NCI-H748 (cell line): ENCODE measurements around the gene ZCWPW2.
A peak's percentile ranks its signal among the peaks of the same experiment; 100 is the strongest.

Experiments
- DNase-seq: peaks from one replicate; lab custom pipeline; 2025; ENCODE audit not compliant: unreplicated experiment; lab: John Stamatoyannopoulos, UW

The ZCWPW2 gene

GRCh38 chr3:28349469-28350000, 1.0 kb downstream of the ZCWPW2 start:
- no peak for DNase-seq

- no peak for DNase-seq
Observed at GRCh38 chr3:28376424-28376823, 27.9 kb downstream of the ZCWPW2 start.

GRCh38 chr3:28386049-28386448, 37.5 kb downstream of the ZCWPW2 start:
- no peak for DNase-seq

DNA sequence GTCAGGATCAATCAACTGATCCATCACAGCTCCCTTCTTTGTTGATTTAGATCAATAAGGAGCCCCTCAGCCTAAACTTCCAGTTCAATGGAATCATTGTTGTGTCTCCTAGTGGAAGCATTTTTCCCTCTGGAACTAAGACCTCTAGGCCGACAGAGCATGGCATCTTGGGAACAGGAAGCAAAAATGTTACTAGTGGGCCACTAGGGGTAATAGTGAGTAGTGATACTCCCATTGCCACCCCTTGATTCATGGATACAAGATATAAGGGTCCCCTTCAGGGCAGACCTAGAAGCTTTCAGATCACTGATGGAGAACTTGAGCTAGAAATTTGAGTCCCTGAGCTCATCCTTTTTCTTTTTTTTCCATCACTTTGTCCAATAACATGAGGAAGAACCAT, 40.5 kb downstream of the ZCWPW2 start:
- no peak for DNase-seq

DNA sequence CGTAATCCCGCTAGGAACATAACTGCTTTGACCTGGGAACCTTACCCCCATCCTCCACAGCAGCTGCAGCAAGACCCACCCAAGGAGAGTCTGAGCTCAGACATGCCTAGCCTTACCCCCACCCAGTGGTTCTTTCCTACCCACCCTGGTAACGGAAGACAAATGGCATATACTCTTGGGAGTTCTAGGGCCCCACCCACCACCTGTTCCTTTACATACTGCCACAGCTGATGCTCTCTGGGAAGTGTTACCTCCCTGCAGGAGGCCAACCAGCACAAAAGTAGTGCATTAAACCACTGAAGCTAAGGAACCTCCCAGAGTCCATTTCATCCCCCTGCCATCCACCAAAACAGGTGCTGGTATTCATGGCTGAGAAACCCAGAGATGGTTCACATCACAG, 50.7 kb downstream of the ZCWPW2 start:
- no peak for DNase-seq

GRCh38 chr3:28406241-28406640, 57.7 kb downstream of the ZCWPW2 start:
- no peak for DNase-seq

- DNase-seq, result no peak
Observed at GRCh38 chr3:28449398-28449797, 100.9 kb downstream of the ZCWPW2 start.

GRCh38 chr3:28462866-28463265, 114.3 kb downstream of the ZCWPW2 start:
- DNase-seq, result no peak

DNA sequence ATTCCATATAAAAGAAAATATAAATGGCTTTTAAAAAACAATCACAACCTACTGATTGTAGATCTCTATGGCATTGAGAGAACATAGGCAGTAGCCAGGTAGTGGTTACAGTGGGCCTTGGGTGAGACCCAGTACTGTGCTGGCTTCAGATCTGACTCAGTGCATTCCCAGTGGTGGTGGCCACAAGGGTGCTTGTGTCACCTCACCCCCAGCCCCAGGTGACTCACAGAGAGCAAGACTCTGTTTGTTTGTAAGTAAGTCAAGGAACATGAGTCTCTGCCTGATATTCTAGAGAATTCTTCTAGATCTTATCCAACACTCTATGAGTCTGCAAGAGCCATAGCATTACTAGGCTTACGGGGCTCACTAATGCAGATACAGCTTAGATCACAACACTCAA, 118.9 kb downstream of the ZCWPW2 start:
- DNase-seq, result no peak

- DNase-seq, result peak; percentile 62
Observed at GRCh38 chr3:28476194-28476593, 127.7 kb downstream of the ZCWPW2 start.

DNA sequence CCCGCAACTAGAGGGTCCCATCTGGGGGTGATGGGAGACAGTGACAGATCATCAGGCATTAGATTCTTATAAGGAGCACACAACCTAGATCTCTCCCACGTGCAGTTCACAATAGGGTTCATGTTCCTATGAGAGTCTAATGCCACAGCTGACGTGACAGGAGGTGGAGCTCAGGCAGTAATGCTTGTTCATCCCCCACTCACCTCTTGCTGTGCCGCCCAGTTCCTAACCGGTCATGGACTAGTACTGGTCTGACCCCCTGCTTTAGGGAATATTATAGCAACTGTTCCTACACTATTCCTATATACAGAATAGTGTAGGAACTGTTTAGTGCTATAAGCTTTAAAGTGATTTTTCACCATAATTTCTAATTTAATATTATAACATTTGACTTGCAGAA, 128.2 kb downstream of the ZCWPW2 start:
- no peak for DNase-seq

- DNase-seq, result no peak
Observed at GRCh38 chr3:28485164-28485563, 136.6 kb downstream of the ZCWPW2 start.

DNA sequence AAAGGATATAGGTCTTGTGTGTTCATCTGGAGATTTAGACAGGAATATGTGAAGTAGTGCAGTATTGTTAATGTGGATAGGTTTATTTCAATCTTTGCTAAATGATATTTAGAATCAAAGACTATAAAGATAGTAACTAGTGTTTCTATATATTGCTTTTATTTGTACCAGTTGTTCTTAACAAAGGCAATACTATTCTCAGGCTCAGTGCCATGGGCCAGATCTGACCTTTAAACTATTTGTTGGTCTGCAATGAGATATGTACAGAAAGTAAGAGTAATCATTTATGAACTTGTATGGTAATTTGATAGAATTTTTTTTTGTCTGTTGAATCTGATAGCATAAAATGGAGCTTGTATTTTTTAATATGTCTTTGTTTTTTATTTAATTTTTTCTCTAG, 146.8 kb downstream of the ZCWPW2 start:
- no peak for DNase-seq

DNA sequence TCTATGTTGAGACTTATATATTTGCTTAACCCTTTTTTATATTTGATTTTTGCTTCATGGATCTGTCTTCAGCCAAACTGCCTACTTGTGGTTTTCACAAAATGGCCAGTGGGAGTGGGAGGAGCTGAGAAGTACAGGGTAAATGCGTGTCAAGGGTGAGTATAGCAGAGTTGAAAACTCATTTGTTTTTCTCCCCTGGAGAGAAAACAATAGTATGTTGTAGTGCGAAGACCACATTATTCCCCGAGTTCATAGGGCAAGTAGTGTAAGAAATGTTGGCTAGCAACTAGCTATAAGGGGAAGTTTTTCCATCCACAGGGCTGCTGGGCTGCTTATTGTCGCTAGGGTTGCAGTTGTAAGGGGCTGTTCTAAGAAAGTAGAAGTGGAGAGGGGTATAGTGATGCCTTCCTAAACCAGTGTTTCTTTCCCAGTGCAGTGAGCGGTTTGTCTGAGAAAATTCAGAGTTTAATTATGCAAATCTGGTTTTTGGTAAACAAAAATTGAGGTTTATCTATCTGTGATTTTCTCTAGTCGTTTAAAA, 153.9 kb downstream of the ZCWPW2 start:
- no peak for DNase-seq

DNA sequence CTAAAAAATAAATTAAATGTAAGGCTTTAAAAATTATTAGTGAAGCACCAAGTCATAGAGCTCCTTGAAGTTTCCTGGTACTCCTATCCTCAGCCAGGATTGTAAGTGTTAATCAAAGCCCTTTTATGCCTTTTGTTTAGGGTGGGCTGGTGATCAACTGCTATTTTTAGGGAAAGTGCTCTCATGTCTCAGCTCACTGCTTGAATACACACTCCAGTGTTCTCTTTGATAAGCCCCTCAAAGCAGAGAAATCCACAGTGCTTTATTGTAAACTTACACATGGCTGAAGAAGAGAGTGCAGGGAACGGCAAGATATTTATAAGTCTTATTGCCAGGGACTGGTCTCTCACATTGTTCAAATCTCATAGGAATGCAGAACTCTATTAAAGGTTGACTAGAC, 156.5 kb downstream of the ZCWPW2 start:
- DNase-seq, result no peak

DNA sequence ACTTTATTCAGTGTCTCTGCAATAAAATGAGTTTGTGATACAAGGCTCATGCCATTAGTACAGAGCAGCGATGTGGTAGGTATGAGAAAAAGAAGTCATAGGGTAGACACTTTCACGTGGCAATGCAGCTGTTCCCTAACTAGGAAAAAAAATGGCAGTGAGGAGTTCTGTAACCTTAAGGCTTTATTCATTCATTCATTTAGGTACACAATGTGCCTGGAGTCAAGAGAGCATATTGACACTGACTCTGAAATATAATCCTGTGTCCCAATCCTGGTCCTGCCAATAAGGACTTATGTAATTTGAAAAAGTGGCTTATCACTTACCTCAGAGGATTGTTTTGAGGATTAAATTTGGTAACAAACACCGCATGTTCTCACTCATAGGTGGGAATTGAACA, 173.1 kb downstream of the ZCWPW2 start:
- DNase-seq, result no peak

DNA sequence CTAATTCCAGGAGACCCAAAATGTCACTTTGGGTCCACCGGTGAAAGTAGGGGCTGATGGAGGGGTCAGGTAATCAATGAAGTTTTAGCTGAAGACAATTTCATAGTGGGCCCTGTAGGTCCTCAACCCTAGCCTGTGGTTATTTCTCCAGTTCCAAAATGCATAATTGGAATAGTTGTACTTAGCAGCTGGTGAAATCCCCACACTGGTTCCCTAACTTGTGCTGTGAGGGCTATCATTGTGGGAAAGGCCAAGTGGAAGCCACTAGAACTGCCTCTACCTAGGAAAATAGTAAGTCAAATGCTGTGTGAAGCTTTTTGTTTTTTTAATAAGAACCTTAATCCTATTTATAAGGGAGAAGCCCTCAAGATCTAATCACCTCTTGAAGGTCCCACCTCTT, 193.8 kb downstream of the ZCWPW2 start:
- DNase-seq, result no peak

DNA sequence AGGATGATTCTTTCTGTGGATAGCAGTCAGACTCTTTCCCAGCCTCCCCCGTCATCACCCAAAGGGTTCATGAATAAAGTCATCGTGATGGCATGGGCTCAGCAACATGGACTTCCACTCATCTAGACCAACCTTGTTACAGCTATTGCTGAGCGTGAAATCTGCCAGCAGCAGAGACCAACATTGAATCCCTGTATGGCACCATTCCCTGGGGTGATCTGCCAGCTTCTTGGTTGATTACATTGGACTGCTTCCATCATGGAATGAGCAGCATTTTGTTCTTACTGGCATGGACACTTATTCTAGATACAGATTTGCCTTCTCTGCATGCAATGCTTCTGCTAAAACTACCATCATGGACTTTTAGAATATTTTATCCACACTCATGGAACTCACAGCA, 195.7 kb downstream of the ZCWPW2 start:
- no peak for DNase-seq

GRCh38 chr3:28544831-28545230, 196.3 kb downstream of the ZCWPW2 start:
- no peak for DNase-seq

GRCh38 chr3:28547677-28548076, 199.2 kb downstream of the ZCWPW2 start:
- no peak for DNase-seq

GRCh38 chr3:28553175-28553574, 204.7 kb downstream of the ZCWPW2 start:
- DNase-seq, result no peak

DNA sequence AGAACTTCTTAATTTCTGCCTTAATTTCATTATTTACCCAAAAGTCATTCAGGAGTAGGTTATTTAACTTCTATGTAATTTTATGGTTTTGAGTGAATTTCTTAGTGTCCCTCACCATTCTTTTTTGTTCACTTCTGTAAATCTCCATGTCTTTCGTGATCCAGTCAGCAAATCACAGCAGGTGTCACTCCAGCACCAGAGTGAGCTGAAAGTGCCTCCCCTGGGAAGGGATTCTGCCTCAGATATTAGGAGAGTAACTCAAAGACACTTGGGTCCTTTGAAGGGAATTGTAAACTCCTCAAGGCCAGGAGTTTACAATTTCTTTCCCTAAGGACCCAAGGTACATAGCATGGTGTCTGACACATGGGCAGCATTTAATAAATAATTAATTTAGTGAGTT, 207.7 kb downstream of the ZCWPW2 start:
- DNase-seq, result no peak

GRCh38 chr3:28564211-28564610, 215.7 kb downstream of the ZCWPW2 start:
- DNase-seq, result no peak

DNA sequence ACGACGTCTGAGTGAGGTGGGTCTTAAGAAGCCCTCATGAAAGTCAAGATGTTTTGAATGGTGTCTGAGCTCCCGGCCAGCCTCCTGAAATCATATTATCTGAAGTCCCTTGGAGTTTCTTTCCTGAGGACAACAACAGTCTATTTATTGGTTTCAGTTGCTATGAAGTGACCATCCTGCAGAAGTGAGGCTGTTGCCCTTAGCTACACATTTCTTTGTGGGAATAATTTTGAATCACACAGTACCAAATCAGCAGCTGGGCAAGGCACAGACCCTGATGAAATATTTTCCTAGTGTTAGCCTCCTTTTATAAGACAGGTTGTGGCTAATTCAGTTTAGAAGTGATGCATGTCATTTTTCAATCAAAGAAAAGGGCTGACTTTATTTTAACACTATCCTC, 220.8 kb downstream of the ZCWPW2 start:
- peak; percentile 14 for DNase-seq
